ENCODE measurements around the gene SYCP3. TPM values are rescaled to one million over a fixed set of nuclear protein-coding genes. Genes with fewer than 3 reads are reported as not detected.
"Not testable (repeated sequence)": the region's sequence is repeated elsewhere in the genome, so short reads cannot be mapped to it uniquely, and the experiment has no call there.

The SYCP3 gene
- total RNA-seq, 1 donor from 2014 or later: under 0.01 TPM

GRCh38 chr12:101737476-101737875, 1.8 kb downstream of the SYCP3 start:
- H3K4me3 ChIP-seq (ENCODE audit: low read depth, low read length): no peak overlapping the region
- no peak for TF ChIP-seq CTCF (conservative IDR thresholded peaks at IDR 0.05; ENCODE audit: low read depth, low read length)
- DNase-seq (ENCODE audit: low read depth): no peak

GRCh38 chr12:101734482-101734881, 4.8 kb downstream of the SYCP3 start:
- not testable (repeated sequence) for H3K4me3 ChIP-seq (ENCODE audit: low read depth, low read length); DNase-seq (ENCODE audit: low read depth)

DNA sequence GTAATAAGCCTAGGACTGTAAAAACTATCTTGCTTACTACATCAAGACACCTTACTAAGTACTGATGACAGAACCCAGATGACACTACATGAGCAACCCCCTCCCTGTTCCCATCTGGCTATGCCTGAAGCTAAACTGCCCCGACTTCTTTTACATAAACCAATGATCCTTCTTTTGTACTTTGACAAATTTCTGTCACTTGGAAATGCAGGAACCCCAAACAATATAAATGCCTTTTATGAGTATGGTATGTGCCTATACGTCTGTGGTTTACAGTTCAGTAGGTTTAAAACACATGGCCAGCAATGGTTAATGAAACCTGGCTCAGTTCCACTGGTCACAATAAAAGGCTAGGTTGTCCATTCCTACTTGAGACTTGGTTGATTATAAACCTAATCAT, 6.1 kb downstream of the SYCP3 start:
- DNase-seq (ENCODE audit: low read depth): no peak
- H3K4me3 ChIP-seq (ENCODE audit: low read depth, low read length): no peak overlapping the region
- TF ChIP-seq CTCF (conservative IDR thresholded peaks at IDR 0.05; ENCODE audit: low read depth, low read length): no peak

DNA sequence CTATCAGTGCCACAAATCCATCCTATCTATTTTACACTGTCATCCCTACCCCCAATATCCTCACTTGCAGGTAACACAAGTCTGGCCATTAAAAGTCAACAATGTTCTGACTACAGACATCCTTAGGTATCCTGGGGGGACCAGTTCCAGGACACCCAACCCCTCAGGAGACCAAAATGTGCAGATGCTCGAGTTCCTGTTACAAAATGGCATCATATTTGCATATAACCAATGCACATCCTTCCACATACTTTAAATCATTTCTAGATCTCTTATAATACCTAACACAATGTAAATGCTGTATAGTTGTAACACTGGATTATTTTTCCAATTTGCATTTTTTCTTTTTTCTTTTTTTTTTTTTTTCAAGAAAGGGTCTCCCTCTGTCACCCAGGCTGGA, 6.9 kb downstream of the SYCP3 start:
- no peak for TF ChIP-seq CTCF (conservative IDR thresholded peaks at IDR 0.05; ENCODE audit: low read depth, low read length)
- DNase-seq (ENCODE audit: low read depth): no peak
- H3K4me3 ChIP-seq (ENCODE audit: low read depth, low read length): no peak overlapping the region

GRCh38 chr12:101729842-101730241, 9.4 kb downstream of the SYCP3 start:
- TF ChIP-seq CTCF (conservative IDR thresholded peaks at IDR 0.05; ENCODE audit: low read depth, low read length): no peak
- no peak overlapping the region for H3K4me3 ChIP-seq (ENCODE audit: low read depth, low read length)
- no peak for DNase-seq (ENCODE audit: low read depth)

GRCh38 chr12:101727098-101727497, 12.2 kb downstream of the SYCP3 start:
- TF ChIP-seq CTCF (conservative IDR thresholded peaks at IDR 0.05; ENCODE audit: low read depth, low read length): no peak
- DNase-seq (ENCODE audit: low read depth): no peak

DNA sequence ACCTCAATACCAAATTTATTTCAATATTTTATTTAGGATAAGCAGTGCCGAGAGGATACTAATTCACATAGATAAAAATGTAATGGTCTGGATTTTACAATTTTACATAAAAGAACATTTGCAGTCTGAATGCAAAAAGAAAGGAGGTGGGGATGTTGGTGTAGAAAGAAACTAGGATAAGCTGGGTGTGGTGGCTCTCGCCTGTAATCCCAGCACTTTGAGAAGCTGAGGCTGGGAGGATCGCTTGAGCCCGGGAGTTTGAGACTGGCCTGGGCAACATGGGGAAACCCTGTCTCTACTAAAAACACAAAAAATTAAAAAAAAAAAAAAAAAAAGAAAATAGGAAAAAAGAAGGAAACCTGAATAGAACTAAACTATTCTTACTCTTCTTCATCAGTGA, 16.9 kb downstream of the SYCP3 start:
- TF ChIP-seq CTCF (conservative IDR thresholded peaks at IDR 0.05; ENCODE audit: low read depth, low read length): no peak
- H3K4me3 ChIP-seq (ENCODE audit: low read depth, low read length): no peak overlapping the region
- DNase-seq (ENCODE audit: low read depth): no peak

More at GRCh38 chr12:101727098-101727497, 12.2 kb downstream of the SYCP3 start:
- no peak overlapping the region for H3K4me3 ChIP-seq (ENCODE audit: low read depth, low read length)

DNA sequence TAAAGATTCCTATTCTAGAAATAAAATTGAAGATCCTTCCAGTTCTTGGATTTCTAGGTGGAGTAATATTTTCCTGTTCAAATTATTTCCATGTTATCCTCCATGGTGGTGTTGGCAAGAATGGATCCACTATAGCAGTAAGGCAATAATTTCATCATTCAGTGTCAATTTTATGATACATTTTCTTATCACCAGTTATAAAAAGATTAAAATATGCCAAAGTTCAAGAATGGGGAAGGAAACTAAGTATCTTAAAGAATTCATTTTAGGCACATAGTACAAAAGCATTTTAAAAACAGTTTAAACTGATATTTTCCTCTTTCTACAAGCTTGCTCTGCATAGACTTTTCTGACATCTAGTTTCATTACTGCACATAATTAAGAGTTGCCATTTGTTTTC, 19.1 kb downstream of the SYCP3 start:
- no peak for DNase-seq (ENCODE audit: low read depth)
- no peak for TF ChIP-seq CTCF (conservative IDR thresholded peaks at IDR 0.05; ENCODE audit: low read depth, low read length)
- H3K4me3 ChIP-seq (ENCODE audit: low read depth, low read length): no peak overlapping the region

All from epithelial cell of proximal tubule (primary cell).